HG03045 (cell line): ENCODE measurements around the gene TBC1D22A.

ENCODE experiments used
- ATAC-seq: cut with Tn5 transposase; IDR thresholded peaks from one replicate; pipeline ENCODE4 v1.9.1; 2021; ENCODE audit warnings: mild to moderate bottlenecking, moderate library complexity; ENCODE audit not compliant: unreplicated experiment

TBC1D22A gene

GRCh38 chr22:47006433-47006832 is 244.0 kb downstream of the TBC1D22A start:
- ATAC-seq, result no peak

- no peak for ATAC-seq
Measured at GRCh38 chr22:47006869-47007268, 244.4 kb downstream of the TBC1D22A start.

- ATAC-seq, result no peak
Measured at GRCh38 chr22:47007496-47007895, 245.0 kb downstream of the TBC1D22A start.

GRCh38 chr22:47008208-47008885 is 245.9 kb downstream of the TBC1D22A start:
- no peak for ATAC-seq

- ATAC-seq, result no peak
Measured at GRCh38 chr22:47009304-47010101, 247.1 kb downstream of the TBC1D22A start.

GRCh38 chr22:47010211-47010610 is 247.8 kb downstream of the TBC1D22A start:
- ATAC-seq, result no peak

GRCh38 chr22:47011131-47011858 is 248.8 kb downstream of the TBC1D22A start:
- no peak for ATAC-seq

- no peak for ATAC-seq
Measured at GRCh38 chr22:47011859-47012258, 249.4 kb downstream of the TBC1D22A start.

GRCh38 chr22:47012589-47013370 is 250.3 kb downstream of the TBC1D22A start:
- ATAC-seq, result no peak

GRCh38 chr22:47013861-47014635 is 251.6 kb downstream of the TBC1D22A start:
- ATAC-seq, result no peak

GRCh38 chr22:47014636-47015345 is 252.3 kb downstream of the TBC1D22A start:
- no peak for ATAC-seq

GRCh38 chr22:47015589-47016178 is 253.2 kb downstream of the TBC1D22A start:
- no peak for ATAC-seq

- ATAC-seq, result no peak
Measured at GRCh38 chr22:47016631-47017030, 254.2 kb downstream of the TBC1D22A start.

GRCh38 chr22:47017245-47017644 is 254.8 kb downstream of the TBC1D22A start:
- ATAC-seq, result no peak

- no peak for ATAC-seq
Measured at GRCh38 chr22:47018010-47018910, 255.8 kb downstream of the TBC1D22A start.

- no peak for ATAC-seq
Measured at GRCh38 chr22:47019012-47019790, 256.8 kb downstream of the TBC1D22A start.

GRCh38 chr22:47020166-47020565 is 257.7 kb downstream of the TBC1D22A start:
- ATAC-seq, result no peak
